LNCAP (cell line): ENCODE results near the gene CD2BP2.

Source experiments
- CTCF ChIP-seq: fragments of 450-650 bp; IDR thresholded peaks from 2 replicates; pipeline ENCODE4 v1.5.1; 2017; ENCODE audit warnings: mild to moderate bottlenecking

CD2BP2 gene

GRCh38 chr16:30395992-30396585, 41.0 kb upstream of the CD2BP2 start:
- no peak for TF ChIP-seq CTCF

DNA sequence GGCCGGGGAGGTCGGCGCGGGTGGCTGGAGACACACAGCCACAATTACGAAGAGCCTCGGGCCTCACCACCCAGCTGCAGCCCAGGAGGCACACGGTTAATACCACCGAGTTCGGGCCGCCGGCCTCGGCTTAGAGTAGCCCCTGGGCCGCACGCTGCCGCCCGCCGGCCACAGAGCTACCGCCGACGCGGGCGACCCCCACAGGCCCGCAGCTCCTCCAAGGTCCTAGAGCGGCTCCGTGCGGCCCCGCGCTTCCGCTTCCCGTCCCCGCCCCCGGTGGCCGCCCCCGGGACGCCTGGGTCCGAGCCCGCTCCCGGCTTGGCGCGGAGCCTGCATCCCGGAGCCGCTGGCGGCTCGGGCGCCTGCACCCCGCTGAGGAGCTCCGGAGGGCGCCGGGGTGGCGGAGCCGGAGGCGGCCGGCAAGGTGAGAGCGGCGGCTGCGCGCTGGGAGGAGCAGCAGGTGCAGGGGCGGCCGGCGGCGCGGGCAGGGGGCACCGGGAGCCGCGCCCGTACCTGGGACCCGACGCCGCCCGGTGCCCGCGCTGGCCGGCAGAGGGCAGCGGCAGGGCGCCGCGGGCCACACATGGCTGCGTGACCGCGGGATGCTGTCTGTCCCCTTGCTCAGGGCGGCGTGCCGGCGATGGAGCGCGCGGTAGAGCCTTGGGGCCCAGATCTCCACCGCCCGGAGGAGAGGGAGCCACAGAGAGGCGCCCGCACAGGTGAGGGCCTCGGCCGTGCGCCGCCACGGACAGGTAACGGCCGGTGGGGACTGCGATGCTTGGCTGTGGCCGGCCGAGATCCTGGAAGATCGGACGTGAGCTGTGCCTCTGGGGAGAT, 40.3 kb upstream of the CD2BP2 start, which contains the start of gene ZNF48:
ZNF48 (plus strand) TSS at position 266 of the 837 bp plus-strand sequence; CDS start at position 641, 375 bp downstream.
- peak; percentile 76 for TF ChIP-seq CTCF

DNA sequence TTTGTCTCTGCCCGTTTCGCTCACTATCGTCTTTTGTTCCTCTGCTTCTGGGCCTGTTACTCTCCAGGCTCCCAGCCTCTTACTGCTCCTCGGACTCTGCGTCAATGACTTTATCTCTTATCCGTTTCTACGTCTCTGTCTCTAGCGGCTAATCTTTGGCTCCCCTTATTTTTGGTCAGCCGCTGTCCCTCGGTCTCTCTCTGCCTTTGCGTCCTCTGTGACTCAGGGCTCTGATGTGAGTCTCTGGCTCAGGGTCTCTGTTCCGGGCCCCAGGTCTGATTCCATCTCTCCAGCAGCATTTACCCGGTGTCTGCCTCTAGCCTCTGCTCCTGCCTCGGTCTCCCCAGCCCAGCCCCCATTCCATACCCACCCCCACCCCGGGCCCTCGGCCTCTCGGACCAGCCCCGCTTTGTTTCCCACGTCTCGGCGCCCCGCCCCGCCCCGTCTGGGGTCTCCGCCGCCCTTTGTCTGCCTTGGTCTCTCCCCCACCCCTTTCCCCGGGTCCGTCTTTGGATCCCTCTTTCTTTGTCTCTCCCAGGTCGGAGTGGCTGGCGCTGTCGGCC, 39.6 kb upstream of the CD2BP2 start:
- TF ChIP-seq CTCF, result no peak

DNA sequence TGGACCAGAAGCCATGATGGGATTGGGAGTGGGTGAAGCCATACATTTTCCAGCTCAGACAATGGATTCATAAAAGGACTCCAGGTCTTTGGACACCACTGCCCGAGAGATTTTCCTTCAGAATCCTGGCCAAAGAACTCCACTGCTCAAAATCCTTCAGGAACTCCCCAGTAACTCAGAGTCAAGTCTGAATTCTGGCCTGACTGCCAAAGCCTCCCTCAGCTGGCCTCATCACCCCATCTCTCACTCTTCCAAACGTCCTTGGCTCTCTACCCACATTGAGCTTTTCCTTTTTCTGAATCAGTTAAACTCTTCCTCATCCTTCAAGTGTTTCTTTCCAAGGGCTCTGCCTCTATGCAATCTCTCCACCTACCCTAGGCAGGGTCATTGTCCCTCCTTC, 28.4 kb upstream of the CD2BP2 start:
- no peak for TF ChIP-seq CTCF

- TF ChIP-seq CTCF, result no peak
These were observed 27.2 kb upstream of the CD2BP2 start, which contains the start of gene SEPTIN1 for GRCh38 chr16:30382111-30382881. TSS of gene SEPTIN1 (minus strand) at chr16:30382561. CDS start at chr16:30382542, 19 bp downstream.

DNA sequence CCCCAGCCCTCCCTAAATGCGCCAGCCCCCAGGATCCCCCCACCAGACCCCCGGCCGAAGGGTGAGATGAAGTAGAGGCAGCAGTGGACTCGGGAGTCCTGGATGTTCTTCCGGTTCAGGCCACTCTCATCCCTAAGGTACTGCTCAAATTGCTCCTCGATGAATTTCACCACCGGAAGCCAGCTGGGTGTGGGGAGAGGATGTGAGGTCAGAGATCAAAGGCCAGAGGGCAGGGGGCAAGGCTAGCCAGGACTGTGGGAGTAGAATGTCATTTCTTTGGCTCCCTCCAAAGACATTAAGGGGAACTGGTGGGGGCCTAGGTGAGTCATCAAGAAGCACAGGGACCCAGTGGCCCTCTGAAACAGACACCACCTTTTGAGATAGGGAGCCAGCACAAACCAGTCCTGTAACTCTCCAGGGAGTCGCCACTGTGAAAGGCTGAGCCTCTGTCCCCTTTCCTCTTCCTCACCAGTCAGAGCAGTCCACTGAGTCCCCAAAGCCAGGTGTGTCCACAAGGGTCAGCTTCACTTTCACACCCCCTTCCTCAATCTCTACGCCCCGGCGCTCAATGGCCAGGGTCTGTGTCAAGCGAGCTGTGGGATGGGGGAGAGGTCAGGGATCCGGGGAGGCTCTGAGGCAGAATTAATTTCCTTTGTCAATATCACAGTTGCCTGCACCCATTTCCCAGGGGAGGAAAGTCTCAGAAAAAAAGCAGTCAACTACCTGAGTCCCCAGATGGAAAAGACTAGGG, 26.4 kb upstream of the CD2BP2 start:
- no peak for TF ChIP-seq CTCF
